ENCODE measurements around the gene CBX7. TPM values are rescaled to one million over a fixed set of nuclear protein-coding genes. Genes with fewer than 3 reads are reported as not detected.

Gene CBX7
- total RNA-seq, 2 donors from 2014 or later, result 170 to 174 TPM

DNA sequence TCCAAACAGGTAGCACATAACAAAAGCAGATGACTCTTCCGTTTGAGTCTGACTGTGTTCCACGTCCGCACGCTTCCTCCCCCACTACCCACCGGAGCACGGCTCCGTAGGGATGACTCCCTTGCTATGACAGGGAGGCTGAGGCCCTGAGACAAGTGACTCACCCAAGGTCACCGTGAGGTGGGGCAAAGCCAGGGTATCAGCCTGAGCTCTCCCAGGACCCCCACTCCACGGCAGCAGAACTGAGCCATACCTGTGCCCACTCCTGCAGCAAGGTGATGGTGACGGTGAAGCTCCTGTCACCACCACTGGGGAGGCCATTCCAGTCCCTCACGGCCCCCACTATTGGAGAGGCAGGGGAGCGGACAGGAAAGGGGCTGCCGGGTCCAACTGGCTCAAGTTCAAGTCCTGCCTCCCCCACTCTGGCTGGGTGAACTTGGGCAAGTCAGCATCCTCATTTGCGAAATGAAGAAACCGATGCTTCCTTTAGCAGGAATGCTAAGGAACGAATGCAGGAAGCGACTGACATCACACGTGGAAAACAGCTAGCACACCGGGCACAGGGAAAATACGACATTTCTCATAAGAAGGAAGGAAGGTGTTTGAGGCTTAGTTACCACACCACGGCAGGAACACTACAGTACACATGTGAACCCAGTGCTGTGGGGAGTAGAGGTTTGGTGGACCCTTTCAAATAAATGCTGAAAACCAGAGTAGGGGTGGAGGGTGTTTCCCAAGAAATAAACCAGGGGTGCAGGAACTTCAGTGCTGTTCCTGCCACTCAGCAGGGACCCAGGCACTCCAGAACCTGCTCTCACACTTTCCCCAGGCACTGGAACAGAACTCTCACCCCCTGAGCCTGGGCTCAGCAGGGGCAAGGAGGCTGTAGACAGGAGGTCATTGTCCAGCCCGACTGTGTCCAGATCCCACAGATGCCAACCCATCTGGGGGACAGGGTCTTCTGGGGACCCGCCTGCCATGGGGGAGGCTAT lies 32.4 kb upstream of the CBX7 start:
- Histone ChIP-seq H3K27me3 (replicated peaks; ENCODE audit: insufficient read depth) (no peaks in the 10 kb centered on the region), H3K4me3 (no peak overlapping the region), H3K4me1 (ENCODE audit: control insufficient read depth in 1 of 2, low read depth in 2 of 2) (no peaks in the 10 kb centered on the region), H3K9me3 (no peaks in the 10 kb centered on the region), H3K27ac (no peak overlapping the region), H3K36me3 (no peaks in the 10 kb centered on the region)
- DNase-seq (ENCODE audit: low spot score) (no peak), ATAC-seq (ENCODE audit: insufficient number of reproducible peaks, low FRiP score, low read depth) (no peak)
- TF ChIP-seq, protein P1, sequence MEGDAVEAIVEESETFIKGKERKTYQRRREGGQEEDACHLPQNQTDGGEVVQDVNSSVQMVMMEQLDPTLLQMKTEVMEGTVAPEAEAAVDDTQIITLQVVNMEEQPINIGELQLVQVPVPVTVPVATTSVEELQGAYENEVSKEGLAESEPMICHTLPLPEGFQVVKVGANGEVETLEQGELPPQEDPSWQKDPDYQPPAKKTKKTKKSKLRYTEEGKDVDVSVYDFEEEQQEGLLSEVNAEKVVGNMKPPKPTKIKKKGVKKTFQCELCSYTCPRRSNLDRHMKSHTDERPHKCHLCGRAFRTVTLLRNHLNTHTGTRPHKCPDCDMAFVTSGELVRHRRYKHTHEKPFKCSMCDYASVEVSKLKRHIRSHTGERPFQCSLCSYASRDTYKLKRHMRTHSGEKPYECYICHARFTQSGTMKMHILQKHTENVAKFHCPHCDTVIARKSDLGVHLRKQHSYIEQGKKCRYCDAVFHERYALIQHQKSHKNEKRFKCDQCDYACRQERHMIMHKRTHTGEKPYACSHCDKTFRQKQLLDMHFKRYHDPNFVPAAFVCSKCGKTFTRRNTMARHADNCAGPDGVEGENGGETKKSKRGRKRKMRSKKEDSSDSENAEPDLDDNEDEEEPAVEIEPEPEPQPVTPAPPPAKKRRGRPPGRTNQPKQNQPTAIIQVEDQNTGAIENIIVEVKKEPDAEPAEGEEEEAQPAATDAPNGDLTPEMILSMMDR (IDR thresholded peaks at IDR 0.05), result no peak

DNA sequence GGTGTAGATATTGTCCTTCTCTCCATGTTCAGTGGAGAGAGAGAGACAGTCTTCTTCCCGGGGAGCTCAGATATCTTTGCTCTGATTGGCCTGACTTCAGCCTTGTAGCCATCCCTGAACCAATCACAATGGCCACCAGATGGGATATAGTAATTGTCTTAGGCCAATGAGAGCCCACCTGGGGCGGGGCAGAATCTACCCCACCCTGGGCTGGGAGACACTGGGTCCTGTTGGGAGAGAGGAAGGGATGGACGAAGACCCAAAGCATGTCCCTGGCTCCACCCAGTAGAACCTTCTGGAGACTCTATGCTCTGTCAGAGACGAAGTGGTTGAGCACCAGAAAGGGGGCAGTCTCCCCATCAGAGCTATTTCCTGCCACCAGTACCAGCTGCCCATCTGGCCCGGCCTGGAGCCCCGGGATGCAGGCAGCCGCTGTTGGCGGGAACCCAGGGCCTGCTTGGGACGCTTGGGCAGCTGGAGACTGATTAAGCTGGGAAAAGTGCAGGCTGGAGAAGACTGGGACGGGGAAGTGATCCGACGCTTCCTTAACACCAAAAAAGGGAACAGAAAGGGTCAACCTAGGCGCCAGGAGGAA lies 31.6 kb upstream of the CBX7 start:
- Histone ChIP-seq H3K27me3 (replicated peaks; ENCODE audit: insufficient read depth) (no peaks in the 10 kb centered on the region), H3K4me3 (no peak overlapping the region), H3K9me3 (no peaks in the 10 kb centered on the region), H3K36me3 (no peaks in the 10 kb centered on the region), H3K4me1 (ENCODE audit: control insufficient read depth in 1 of 2, low read depth in 2 of 2) (no peaks in the 10 kb centered on the region), H3K27ac (no peak overlapping the region)
- TF ChIP-seq, protein P1 (IDR thresholded peaks at IDR 0.05), result no peak
- DNase-seq (ENCODE audit: low spot score) (no peak), ATAC-seq (ENCODE audit: insufficient number of reproducible peaks, low FRiP score, low read depth) (no peak)

DNA sequence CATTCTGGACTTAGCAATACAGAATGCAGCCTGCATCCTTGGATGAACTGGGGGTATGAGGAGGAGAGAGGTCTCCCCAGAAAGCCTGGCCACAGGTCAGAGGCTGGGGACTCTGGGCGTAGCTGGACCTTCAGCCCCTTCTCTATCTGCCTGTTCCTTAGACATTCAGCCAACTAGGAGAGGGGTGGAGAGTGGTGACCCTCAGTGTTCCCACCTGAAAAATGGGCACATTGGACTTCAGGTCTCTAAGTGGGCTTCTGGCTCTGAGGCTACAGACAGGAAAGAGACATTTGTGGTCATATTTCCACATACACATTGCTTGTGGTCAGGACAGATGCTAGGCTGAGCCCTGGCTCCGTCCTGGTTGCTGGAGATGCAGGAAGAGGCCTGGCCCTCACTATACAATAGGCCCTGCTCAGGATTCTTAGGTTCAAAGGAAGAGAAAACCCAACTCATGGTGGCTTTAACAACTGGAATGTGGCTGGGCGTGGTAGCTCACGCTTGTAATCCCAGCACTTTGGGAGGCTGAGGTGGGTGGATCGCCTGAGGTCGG lies 30.1 kb upstream of the CBX7 start:
- TF ChIP-seq, protein P1 (IDR thresholded peaks at IDR 0.05), result no peak
- H3K27me3 ChIP-seq (replicated peaks; ENCODE audit: insufficient read depth), result no peaks in the 10 kb centered on the region
- H3K4me3 ChIP-seq, result no peak overlapping the region
- H3K4me1 ChIP-seq (ENCODE audit: control insufficient read depth in 1 of 2, low read depth in 2 of 2), result no peaks in the 10 kb centered on the region
- H3K36me3 ChIP-seq, result no peaks in the 10 kb centered on the region
- no peak for DNase-seq (ENCODE audit: low spot score)
- H3K27ac ChIP-seq, result no peak overlapping the region
- no peaks in the 10 kb centered on the region for H3K9me3 ChIP-seq
- ATAC-seq (ENCODE audit: insufficient number of reproducible peaks, low FRiP score, low read depth), result no peak

DNA sequence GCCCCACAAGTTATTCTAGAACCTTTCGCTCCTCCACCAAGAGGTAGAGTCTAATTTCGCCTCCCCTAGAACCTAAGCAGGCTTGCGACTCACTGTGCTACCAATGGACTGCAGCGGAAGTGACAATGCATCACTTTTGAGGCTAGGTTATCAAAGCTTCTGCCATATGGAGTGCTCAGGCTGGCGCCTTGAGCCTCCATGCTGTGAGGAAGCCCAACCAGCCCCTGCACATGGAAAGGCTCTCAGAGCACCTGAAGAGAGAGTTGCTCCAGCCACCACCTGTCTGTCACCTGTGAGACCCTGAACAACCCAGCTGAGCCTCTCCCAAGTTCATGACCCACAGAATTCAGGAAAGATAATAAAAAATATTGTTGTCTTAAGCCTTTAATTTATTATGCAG lies 29.3 kb upstream of the CBX7 start:
- Histone ChIP-seq H3K36me3 (no peaks in the 10 kb centered on the region), H3K9me3 (no peaks in the 10 kb centered on the region), H3K27ac (no peak overlapping the region), H3K27me3 (replicated peaks; ENCODE audit: insufficient read depth) (no peaks in the 10 kb centered on the region), H3K4me1 (ENCODE audit: control insufficient read depth in 1 of 2, low read depth in 2 of 2) (no peaks in the 10 kb centered on the region), H3K4me3 (no peak overlapping the region)
- TF ChIP-seq, protein P1 (IDR thresholded peaks at IDR 0.05), result no peak
- DNase-seq (ENCODE audit: low spot score) (no peak), ATAC-seq (ENCODE audit: insufficient number of reproducible peaks, low FRiP score, low read depth) (no peak)

DNA sequence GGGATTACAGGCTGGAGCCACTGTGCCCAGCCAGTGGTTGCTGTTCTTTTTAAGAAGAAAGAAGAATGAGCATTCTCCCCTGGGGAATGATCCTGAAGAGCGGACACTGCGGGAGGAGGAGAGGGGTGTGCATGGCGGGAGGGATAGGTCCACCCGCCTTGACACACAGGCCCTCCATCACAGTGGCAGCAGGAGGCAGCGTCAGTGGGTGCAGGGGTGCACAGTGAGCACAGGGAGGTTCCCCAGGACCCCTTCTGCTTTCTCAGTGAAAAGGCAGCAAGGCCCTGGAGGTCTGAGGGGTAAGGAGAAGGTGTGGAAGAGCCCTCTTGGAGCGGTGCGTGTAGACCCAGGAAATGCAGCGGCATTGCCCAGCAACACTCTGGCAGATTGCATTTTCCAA lies 28.9 kb upstream of the CBX7 start:
- peaks cover 2 to 4% of the 10 kb centered on the region in 2 donors for H3K4me1 ChIP-seq (ENCODE audit: control insufficient read depth in 1 of 2, low read depth in 2 of 2)
- TF ChIP-seq, protein P1 (IDR thresholded peaks at IDR 0.05), result no peak
- no peaks in the 10 kb centered on the region for H3K27me3 ChIP-seq (replicated peaks; ENCODE audit: insufficient read depth)
- DNase-seq (ENCODE audit: low spot score) (no peak), ATAC-seq (ENCODE audit: insufficient number of reproducible peaks, low FRiP score, low read depth) (no peak)
- H3K36me3 ChIP-seq, result no peaks in the 10 kb centered on the region
- H3K27ac ChIP-seq, result no peak overlapping the region
- H3K4me3 ChIP-seq, result no peak overlapping the region
- no peaks in the 10 kb centered on the region for H3K9me3 ChIP-seq

All from thoracic aorta (tissue), 2 donors.